ENCODE measurements around the gene RASL11B. TPM values are rescaled to one million over a fixed set of nuclear protein-coding genes. Genes with fewer than 3 reads are reported as not detected.

Gene RASL11B
- total RNA-seq, 4 donors from 2014 or later, result 0.54 TPM; not detected in 3

- H3K36me3 ChIP-seq, result no peaks in the 10 kb centered on the region
- H3K4me3 ChIP-seq, result no peak overlapping the region
- no peaks in the 10 kb centered on the region for H3K4me1 ChIP-seq
- H3K27me3 ChIP-seq, result no peaks in the 10 kb centered on the region
- H3K27ac ChIP-seq, result no peak overlapping the region
- no peak for DNase-seq
- no peaks in the 10 kb centered on the region for H3K9me3 ChIP-seq
- TF ChIP-seq CTCF (IDR thresholded peaks at IDR 0.05), result no peak
- TF ChIP-seq POLR2A (IDR thresholded peaks at IDR 0.05), result no peak
These were observed 20.2 kb upstream of the RASL11B start for GRCh38 chr4:52841682-52842456.

GRCh38 chr4:52842792-52843191 is 19.3 kb upstream of the RASL11B start:
- H3K36me3 ChIP-seq, result no peaks in the 10 kb centered on the region
- TF ChIP-seq CTCF (IDR thresholded peaks at IDR 0.05), result no peak
- TF ChIP-seq POLR2A (IDR thresholded peaks at IDR 0.05), result no peak
- no peak for DNase-seq

GRCh38 chr4:52843351-52843750 is 18.8 kb upstream of the RASL11B start:
- Histone ChIP-seq H3K36me3 (no peaks in the 10 kb centered on the region), H3K9me3 (no peaks in the 10 kb centered on the region), H3K27me3 (no peaks in the 10 kb centered on the region), H3K27ac (no peak overlapping the region), H3K4me1 (no peaks in the 10 kb centered on the region), H3K4me3 (no peak overlapping the region)
- TF ChIP-seq CTCF (IDR thresholded peaks at IDR 0.05) (no peak), POLR2A (IDR thresholded peaks at IDR 0.05) (no peak)
- DNase-seq, result no peak

More at GRCh38 chr4:52842792-52843191, 19.3 kb upstream of the RASL11B start:
- no peaks in the 10 kb centered on the region for H3K4me1 ChIP-seq
- no peaks in the 10 kb centered on the region for H3K27me3 ChIP-seq
- no peak overlapping the region for H3K4me3 ChIP-seq
- no peak overlapping the region for H3K27ac ChIP-seq
- H3K9me3 ChIP-seq, result no peaks in the 10 kb centered on the region

GRCh38 chr4:52843958-52844357 is 18.2 kb upstream of the RASL11B start:
- TF ChIP-seq POLR2A (IDR thresholded peaks at IDR 0.05) (no peak), CTCF (IDR thresholded peaks at IDR 0.05) (no peak)
- peak in 1 of 3 donors; percentile 24 for DNase-seq
- H3K27me3 ChIP-seq, result no peaks in the 10 kb centered on the region
- no peaks in the 10 kb centered on the region for H3K36me3 ChIP-seq
- H3K4me1 ChIP-seq, result no peaks in the 10 kb centered on the region
- no peaks in the 10 kb centered on the region for H3K9me3 ChIP-seq
- no peak overlapping the region for H3K4me3 ChIP-seq
- H3K27ac ChIP-seq, result no peak overlapping the region

GRCh38 chr4:52844596-52844995 is 17.5 kb upstream of the RASL11B start:
- H3K36me3 ChIP-seq, result no peaks in the 10 kb centered on the region
- DNase-seq, result no peak
- no peak overlapping the region for H3K4me3 ChIP-seq
- TF ChIP-seq CTCF (IDR thresholded peaks at IDR 0.05), result no peak
- TF ChIP-seq POLR2A (IDR thresholded peaks at IDR 0.05), result no peak
- H3K27ac ChIP-seq, result no peak overlapping the region
- no peaks in the 10 kb centered on the region for H3K9me3 ChIP-seq
- no peaks in the 10 kb centered on the region for H3K4me1 ChIP-seq
- H3K27me3 ChIP-seq, result no peaks in the 10 kb centered on the region

All from Peyer's patch (tissue), 4 donors.